MM.1S (cell line): ENCODE measurements around the gene UBE3B.

Source experiments
- DNase-seq: peaks from one replicate; pipeline ENCODE4 v3.0.0-alpha.2; 2015
- H2AFZ ChIP-seq: fragments of 300-600 bp; sonication (generic); 2 replicates; pipeline ENCODE4 v1.6.0; 2016; ENCODE audit warnings: antibody characterized with exemption, low read length
- H3F3A ChIP-seq: fragments of 300-600 bp; sonication (generic); 2 replicates; pipeline ENCODE4 v1.6.1; 2016; ENCODE audit warnings: mild to moderate bottlenecking, antibody characterized with exemption, low read length, moderate library complexity, mixed read lengths; ENCODE audit not compliant: insufficient read depth
- H3K27ac ChIP-seq: fragments of 300-600 bp; sonication (generic); 2 replicates; pipeline ENCODE4 v1.5.1; 2016; ENCODE audit warnings: mild to moderate bottlenecking, low read length
- H3K27me3 ChIP-seq: fragments of 300-600 bp; sonication (generic); replicated peaks from 2 replicates; pipeline ENCODE4 v1.6.0; 2016; ENCODE audit warnings: low read length; ENCODE audit not compliant: insufficient read depth
- H3K36me3 ChIP-seq: fragments of 300-600 bp; sonication (generic); replicated peaks from 2 replicates; pipeline ENCODE4 v1.6.1; 2016; ENCODE audit warnings: mild to moderate bottlenecking, low read length, mixed read lengths; ENCODE audit not compliant: insufficient read depth
- H3K4me1 ChIP-seq: fragments of 300-600 bp; sonication (generic); 2 replicates; pipeline ENCODE4 v1.6.1; 2016; ENCODE audit warnings: low read length, mixed read lengths
- H3K4me2 ChIP-seq: fragments of 300-600 bp; sonication (generic); 2 replicates; pipeline ENCODE4 v1.6.0; 2016; ENCODE audit warnings: low read depth, low read length
- H3K4me3 ChIP-seq: fragments of 300-600 bp; sonication (generic); 2 replicates; pipeline ENCODE4 v1.5.1; 2016; ENCODE audit warnings: low read length, mixed read lengths
- H3K79me2 ChIP-seq: fragments of 300-600 bp; sonication (generic); 2 replicates; pipeline ENCODE4 v1.6.1; 2016; ENCODE audit warnings: mixed run types, low read length, mixed read lengths
- H3K9ac ChIP-seq: fragments of 300-600 bp; sonication (generic); 2 replicates; pipeline ENCODE4 v1.6.1; 2016; ENCODE audit warnings: low read length, mixed read lengths
- H3K9me2 ChIP-seq: fragments of 300-600 bp; sonication (generic); replicated peaks from 2 replicates; pipeline ENCODE4 v1.6.1; 2016; ENCODE audit warnings: mild to moderate bottlenecking, low read length, mixed read lengths; ENCODE audit not compliant: insufficient read depth
- H3K9me3 ChIP-seq: fragments of 300-600 bp; sonication (generic); replicated peaks from 2 replicates; pipeline ENCODE4 v1.6.1; 2016; ENCODE audit warnings: mild to moderate bottlenecking, low read length, mixed read lengths; ENCODE audit not compliant: insufficient read depth
- H4K20me1 ChIP-seq: fragments of 300-600 bp; sonication (generic); 2 replicates; pipeline ENCODE4 v1.6.1; 2016; ENCODE audit warnings: mild to moderate bottlenecking, low read length, moderate library complexity, mixed read lengths; ENCODE audit not compliant: insufficient read depth
- EZH2 ChIP-seq: fragments of 300-600 bp; sonication (generic); optimal IDR thresholded peaks from 2 replicates; pipeline ENCODE3; 2017; ENCODE audit warnings: low read depth, mild to moderate bottlenecking, antibody characterized with exemption, low read length, mixed read lengths
- EZH2phosphoT487 ChIP-seq: fragments of 300-600 bp; sonication (generic); IDR thresholded peaks from 2 replicates; pipeline ENCODE4 v1.6.1; 2018; ENCODE audit warnings: antibody characterized with exemption, low read length
- TF ChIP-seq, protein P1 (sequence below): fragments of 300-600 bp; sonication (generic); IDR thresholded peaks from 2 replicates; pipeline ENCODE4 v1.5.1; 2016; ENCODE audit warnings: antibody characterized with exemption, low read length, mixed read lengths

The UBE3B gene

DNA sequence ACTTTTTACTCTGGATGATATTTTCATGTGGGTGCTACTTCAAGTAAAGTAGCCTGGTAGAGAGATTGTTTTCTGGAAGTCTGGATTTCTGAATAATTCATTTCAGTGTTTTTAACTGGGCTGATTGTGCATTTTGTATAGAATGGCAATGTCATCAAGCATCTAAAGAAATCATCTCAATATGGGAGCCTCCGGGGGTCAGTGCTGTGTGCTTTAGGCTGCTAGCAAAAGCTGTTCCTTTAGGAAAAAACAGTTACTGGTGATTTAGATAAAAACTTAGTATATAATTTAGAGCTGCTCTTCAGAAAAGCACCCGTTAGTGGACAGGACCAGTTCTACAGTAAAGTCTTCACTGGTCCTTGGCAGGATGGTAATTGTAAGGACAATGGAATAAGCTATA, 5.1 kb downstream of the UBE3B start:
- Histone ChIP-seq H3K4me1 (no peaks in the 10 kb centered on the region), H3K9me3 (no peaks in the 10 kb centered on the region), H3K9me2 (no peaks in the 10 kb centered on the region), H3K36me3 (no peaks in the 10 kb centered on the region), H3K4me2 (no peak overlapping the region), H3F3A (no peaks in the 10 kb centered on the region), H3K4me3 (no peak overlapping the region), H3K79me2 (peaks cover 33% of the 10 kb centered on the region), H4K20me1 (no peaks in the 10 kb centered on the region), H3K27me3 (no peaks in the 10 kb centered on the region), H2AFZ (no peak overlapping the region), H3K9ac (no peak overlapping the region), H3K27ac (no peak overlapping the region)
- TF ChIP-seq EZH2, result no peak
- TF ChIP-seq, protein P1, sequence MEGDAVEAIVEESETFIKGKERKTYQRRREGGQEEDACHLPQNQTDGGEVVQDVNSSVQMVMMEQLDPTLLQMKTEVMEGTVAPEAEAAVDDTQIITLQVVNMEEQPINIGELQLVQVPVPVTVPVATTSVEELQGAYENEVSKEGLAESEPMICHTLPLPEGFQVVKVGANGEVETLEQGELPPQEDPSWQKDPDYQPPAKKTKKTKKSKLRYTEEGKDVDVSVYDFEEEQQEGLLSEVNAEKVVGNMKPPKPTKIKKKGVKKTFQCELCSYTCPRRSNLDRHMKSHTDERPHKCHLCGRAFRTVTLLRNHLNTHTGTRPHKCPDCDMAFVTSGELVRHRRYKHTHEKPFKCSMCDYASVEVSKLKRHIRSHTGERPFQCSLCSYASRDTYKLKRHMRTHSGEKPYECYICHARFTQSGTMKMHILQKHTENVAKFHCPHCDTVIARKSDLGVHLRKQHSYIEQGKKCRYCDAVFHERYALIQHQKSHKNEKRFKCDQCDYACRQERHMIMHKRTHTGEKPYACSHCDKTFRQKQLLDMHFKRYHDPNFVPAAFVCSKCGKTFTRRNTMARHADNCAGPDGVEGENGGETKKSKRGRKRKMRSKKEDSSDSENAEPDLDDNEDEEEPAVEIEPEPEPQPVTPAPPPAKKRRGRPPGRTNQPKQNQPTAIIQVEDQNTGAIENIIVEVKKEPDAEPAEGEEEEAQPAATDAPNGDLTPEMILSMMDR, result no peak
- no peak for TF ChIP-seq EZH2phosphoT487
- no peak for DNase-seq

DNA sequence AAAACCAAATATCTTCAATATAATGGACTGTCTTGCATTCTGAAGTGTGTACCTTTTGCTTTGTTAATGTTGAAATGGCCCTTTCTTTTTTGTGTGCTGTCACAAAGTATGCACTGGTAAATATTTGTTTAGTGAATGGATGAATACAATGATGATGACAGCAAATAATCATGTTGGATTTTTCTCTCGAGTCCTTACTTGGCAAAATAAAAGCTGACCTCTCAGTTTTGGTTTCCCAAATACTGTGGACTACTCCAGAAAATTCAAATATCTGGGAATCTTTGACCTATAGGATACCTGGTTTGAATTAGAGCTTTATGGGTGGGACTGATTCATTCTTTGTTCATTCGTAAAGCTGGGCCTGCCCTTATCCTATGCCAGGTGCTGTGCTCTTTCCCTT, 5.5 kb downstream of the UBE3B start:
- Histone ChIP-seq H3K27ac (no peak overlapping the region), H2AFZ (no peak overlapping the region), H3K9ac (no peak overlapping the region), H3K27me3 (no peaks in the 10 kb centered on the region), H3K79me2 (peaks cover 29% of the 10 kb centered on the region), H3K4me2 (no peak overlapping the region), H3F3A (no peaks in the 10 kb centered on the region), H3K4me3 (no peak overlapping the region), H4K20me1 (no peaks in the 10 kb centered on the region), H3K9me3 (no peaks in the 10 kb centered on the region), H3K4me1 (no peaks in the 10 kb centered on the region), H3K9me2 (no peaks in the 10 kb centered on the region), H3K36me3 (no peaks in the 10 kb centered on the region)
- TF ChIP-seq EZH2, result no peak
- TF ChIP-seq, protein P1, result no peak
- DNase-seq, result no peak

DNA sequence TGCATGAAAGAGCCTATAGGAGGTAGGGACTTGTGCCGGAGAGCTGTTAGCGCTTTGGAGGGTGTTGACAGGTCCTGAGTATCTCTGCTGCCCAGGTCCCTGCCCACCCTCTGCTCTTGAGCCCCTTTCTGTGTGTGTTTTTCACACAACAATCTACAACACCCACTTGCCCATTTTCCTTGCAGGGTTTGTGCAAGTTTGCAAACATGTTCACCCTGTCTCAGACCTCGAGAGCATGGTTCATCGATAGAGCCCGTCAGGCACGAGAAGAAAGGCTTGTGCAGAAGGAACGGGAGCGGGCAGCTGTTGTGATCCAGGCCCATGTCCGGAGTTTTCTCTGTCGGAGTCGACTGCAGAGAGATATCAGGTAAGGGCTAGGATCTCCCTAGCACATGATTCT, 5.9 kb downstream of the UBE3B start:
- Histone ChIP-seq H3F3A (no peaks in the 10 kb centered on the region), H3K27me3 (no peaks in the 10 kb centered on the region), H3K4me1 (no peaks in the 10 kb centered on the region), H3K79me2 (peaks cover 24% of the 10 kb centered on the region), H3K9me2 (no peaks in the 10 kb centered on the region), H3K4me2 (no peak overlapping the region), H3K4me3 (no peak overlapping the region), H3K9ac (no peak overlapping the region), H3K36me3 (no peaks in the 10 kb centered on the region), H3K9me3 (no peaks in the 10 kb centered on the region), H3K27ac (no peak overlapping the region), H4K20me1 (no peaks in the 10 kb centered on the region), H2AFZ (no peak overlapping the region)
- no peak for DNase-seq
- no peak for TF ChIP-seq EZH2
- TF ChIP-seq EZH2phosphoT487, result no peak
- TF ChIP-seq, protein P1, result no peak

DNA sequence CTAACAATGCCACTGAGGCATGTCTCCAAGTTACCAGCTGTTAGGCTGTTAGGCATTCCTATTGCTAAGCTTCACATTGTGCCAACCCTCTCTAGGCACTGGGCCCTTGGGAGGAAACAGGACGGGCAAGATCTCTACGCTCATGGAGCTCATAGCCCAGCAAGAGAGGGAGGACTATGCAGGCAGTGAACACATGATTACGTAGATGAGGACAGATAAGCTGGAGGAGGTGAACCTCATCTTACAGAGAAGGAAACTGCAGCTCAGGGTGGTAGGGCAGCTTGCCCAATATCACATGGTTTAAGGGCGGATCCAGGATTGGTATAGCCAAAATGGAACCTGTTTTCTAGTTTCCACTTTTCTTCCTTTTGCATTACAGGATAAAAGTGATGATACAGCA, 7.8 kb downstream of the UBE3B start:
- Histone ChIP-seq H3F3A (no peaks in the 10 kb centered on the region), H3K9ac (no peak overlapping the region), H3K79me2 (peaks cover 6% of the 10 kb centered on the region; the same call in 1 of the 2 replicates), H4K20me1 (no peaks in the 10 kb centered on the region), H3K27ac (no peak overlapping the region), H3K4me2 (no peak overlapping the region), H3K36me3 (no peaks in the 10 kb centered on the region), H3K9me3 (no peaks in the 10 kb centered on the region), H3K4me1 (no peaks in the 10 kb centered on the region), H3K27me3 (no peaks in the 10 kb centered on the region), H2AFZ (no peak overlapping the region), H3K4me3 (no peak overlapping the region), H3K9me2 (no peaks in the 10 kb centered on the region)
- no peak for DNase-seq
- TF ChIP-seq, protein P1, result no peak
- TF ChIP-seq EZH2phosphoT487 (no peak), EZH2 (no peak)
